VCaP (cell line): ENCODE results near the gene RP9.
"Not testable (repeated sequence)": the region's sequence is repeated elsewhere in the genome, so short reads cannot be mapped to it uniquely, and the experiment has no call there.

Experiments
- H3K27ac ChIP-seq: fragments of 450-650 bp; 2 replicates; pipeline ENCODE4 v1.5.1; 2017
- CTCF ChIP-seq: fragments of 450-650 bp; conservative IDR thresholded peaks from 2 replicates; pipeline ENCODE4 v1.5.1; 2017; ENCODE audit warnings: mild to moderate bottlenecking, moderate library complexity

RP9 gene

DNA sequence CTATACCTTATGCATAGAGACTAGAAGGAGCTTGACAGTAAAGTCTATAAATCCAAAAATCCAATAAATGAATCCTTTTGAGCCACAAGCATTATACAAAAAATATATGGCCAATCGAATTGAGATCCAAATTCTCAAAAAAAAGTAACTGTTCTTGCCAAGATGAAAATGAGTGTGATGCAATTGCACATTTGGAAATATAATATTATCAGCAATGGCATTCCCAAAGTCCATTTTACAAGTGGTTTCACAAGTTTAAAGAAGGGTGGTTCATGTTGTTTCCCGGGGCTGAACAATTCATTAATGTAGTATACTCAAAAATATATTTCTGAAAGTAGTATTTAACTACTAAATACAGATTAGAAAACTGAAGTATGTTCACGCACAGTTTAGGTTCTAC lies 7.3 kb downstream of the RP9 start:
- TF ChIP-seq CTCF, result no peak
- no peak overlapping the region for H3K27ac ChIP-seq

GRCh38 chr7:33100770-33101169 lies 8.4 kb downstream of the RP9 start:
- no peak for TF ChIP-seq CTCF
- no peak overlapping the region for H3K27ac ChIP-seq

DNA sequence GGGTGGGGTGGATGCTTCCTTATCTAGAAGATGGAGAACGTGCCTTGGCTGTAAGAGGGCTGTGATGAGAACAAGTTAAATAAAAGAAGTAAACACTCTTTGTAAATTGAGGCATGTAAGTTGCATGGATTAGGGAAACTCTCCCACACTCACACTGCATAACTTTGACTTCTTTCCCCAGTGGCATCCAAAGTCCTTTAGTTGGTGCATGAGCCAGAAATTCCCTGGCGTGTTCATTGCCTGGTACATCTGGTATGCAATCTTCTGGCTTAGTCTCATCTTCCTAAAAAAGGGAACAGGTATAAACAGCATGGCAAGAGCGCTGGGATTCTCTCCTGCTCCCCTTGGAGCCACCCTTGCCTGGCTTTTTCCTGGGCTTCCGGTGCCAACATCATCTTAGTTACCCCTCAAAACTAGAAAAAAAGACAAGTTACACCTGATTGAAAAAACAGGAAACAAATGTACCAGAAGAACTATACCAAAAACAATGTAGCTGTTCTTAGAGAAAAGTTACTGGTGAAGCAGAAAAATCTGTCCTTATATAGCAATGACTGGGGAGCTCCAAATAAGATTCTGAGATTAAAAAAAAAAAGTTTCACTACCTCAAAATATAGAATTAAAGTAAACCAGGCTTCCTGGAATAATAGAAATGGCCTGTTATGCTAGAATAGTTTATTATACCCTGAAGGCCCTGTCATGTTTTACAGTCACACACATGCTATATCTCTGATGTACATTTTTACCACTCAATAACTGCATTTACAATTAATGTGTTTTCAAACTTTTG lies 9.9 kb downstream of the RP9 start:
- peak overlapping the region; percentile 19; the same call in 1 of the 2 replicates for H3K27ac ChIP-seq

GRCh38 chr7:33094745-33095275 lies 14.4 kb downstream of the RP9 start:
- not testable (repeated sequence) for H3K27ac ChIP-seq

More for the DNA sequence above, 9.9 kb downstream of the RP9 start:
- TF ChIP-seq CTCF, result no peak

GRCh38 chr7:33093266-33093665 lies 15.9 kb downstream of the RP9 start:
- no peak overlapping the region for H3K27ac ChIP-seq
- TF ChIP-seq CTCF, result no peak

GRCh38 chr7:33091641-33092191 lies 17.5 kb downstream of the RP9 start:
- H3K27ac ChIP-seq, result no peak overlapping the region
- TF ChIP-seq CTCF, result no peak

DNA sequence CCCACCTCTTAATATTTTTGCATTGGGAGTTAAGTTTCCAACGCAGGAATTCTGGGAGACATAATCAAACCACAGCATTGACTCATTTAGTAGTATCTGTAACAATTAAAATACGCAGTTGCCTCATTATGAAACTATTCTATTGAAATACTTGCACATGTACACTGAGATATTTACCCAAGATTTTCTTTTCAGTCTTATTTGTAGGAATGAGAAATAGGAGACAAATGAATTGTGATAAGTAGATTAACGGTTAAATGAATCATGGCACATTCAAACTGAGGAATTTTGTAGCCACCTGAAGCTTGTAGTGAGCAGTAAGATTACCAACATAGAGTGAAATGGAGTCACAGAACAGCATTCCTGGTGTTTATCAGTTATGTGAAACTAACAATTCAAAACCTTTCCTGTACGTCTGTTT lies 18.1 kb downstream of the RP9 start:
- no peak overlapping the region for H3K27ac ChIP-seq
- no peak for TF ChIP-seq CTCF

- no peak for TF ChIP-seq CTCF
Measured at GRCh38 chr7:33089142-33089541, 20.1 kb downstream of the RP9 start.

More at GRCh38 chr7:33089142-33089541, 20.1 kb downstream of the RP9 start:
- no peak overlapping the region for H3K27ac ChIP-seq
